Spleen (tissue), 7 donors: Measurements from ENCODE around the gene IFNL4.

ENCODE experiments used
- POLR2A ChIP-seq, 3 donors: fragments of 450-650 bp; IDR thresholded peaks; one replicate each; pipeline ENCODE4 v1.5.1; 2017; ENCODE audit warnings: antibody characterized with exemption in 3 of 3, mild to moderate bottlenecking in 1 of 3
- POLR2AphosphoS5 ChIP-seq, 3 donors: sonication (generic); formaldehyde crosslinking; IDR thresholded peaks; one replicate each; pipeline ENCODE4 v1.5.1; 2017; ENCODE audit warnings: antibody characterized with exemption in 3 of 3
- TF ChIP-seq, protein P1 (sequence below), 11 experiments: fragments of 200-600 bp in 7 of 11; fragments of 450-650 bp in 4 of 11; sonication (generic) in 4 of 11; IDR thresholded peaks in 8 of 11; conservative IDR thresholded peaks in 3 of 11; 1 replicate in 7 of 11; 2 replicates in 4 of 11; pipeline versions ENCODE4 v1.4.0 to v1.8.0; 2016 to 2021; ENCODE audit warnings: antibody characterized with exemption in 11 of 11, inconsistent platforms in 4 of 11, mild to moderate bottlenecking in 1 of 11
- donor health status: DM: no; HTN: no; CAD: no; lungs with moderate emphysema.
- donor health status: DM: no; HTN: no; CAD: no.
- donor health status: DM: no; HTN: no; CAD: no.

DNA sequence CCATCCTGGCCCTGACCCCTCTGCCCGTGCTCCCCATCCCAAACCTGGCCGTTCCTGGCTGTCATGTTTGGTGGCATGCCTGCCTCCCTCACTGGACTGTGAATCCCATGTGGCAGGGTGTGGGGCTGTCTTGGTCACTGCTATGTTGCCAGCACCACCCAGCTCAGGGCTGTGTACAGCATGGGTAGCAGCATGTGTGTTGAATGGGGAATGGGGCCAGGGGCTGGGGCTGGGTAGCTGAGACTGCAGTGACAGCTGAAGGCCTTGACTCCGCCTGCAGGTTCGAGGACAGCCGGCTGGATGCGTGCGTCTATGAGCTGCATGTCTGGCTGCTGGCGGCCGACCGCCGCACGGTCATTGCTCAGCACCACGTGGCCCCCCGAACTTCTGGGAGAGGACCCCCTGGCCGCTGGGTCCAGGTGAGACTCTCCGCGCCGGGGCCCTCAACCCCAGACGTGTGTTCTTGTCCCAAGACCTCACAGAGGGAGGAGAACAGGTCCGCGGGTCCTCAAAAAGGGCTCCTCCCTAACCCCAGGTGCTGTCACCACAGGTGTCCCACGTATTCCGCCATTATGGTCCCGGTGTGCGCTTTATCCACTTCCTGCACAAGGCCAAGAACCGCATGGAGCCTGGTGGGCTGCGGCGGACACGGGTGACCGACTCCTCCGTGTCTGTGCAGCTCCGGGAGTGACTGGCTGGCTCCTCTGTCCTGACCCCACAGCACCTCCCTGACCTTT is 48.4 kb downstream of the IFNL4 start:
- TF ChIP-seq POLR2A (IDR thresholded peaks at IDR 0.05) (no peak), POLR2AphosphoS5 (IDR thresholded peaks at IDR 0.05) (no peak)
- TF ChIP-seq, protein P1, sequence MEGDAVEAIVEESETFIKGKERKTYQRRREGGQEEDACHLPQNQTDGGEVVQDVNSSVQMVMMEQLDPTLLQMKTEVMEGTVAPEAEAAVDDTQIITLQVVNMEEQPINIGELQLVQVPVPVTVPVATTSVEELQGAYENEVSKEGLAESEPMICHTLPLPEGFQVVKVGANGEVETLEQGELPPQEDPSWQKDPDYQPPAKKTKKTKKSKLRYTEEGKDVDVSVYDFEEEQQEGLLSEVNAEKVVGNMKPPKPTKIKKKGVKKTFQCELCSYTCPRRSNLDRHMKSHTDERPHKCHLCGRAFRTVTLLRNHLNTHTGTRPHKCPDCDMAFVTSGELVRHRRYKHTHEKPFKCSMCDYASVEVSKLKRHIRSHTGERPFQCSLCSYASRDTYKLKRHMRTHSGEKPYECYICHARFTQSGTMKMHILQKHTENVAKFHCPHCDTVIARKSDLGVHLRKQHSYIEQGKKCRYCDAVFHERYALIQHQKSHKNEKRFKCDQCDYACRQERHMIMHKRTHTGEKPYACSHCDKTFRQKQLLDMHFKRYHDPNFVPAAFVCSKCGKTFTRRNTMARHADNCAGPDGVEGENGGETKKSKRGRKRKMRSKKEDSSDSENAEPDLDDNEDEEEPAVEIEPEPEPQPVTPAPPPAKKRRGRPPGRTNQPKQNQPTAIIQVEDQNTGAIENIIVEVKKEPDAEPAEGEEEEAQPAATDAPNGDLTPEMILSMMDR (IDR thresholded peaks at IDR 0.05 in 8 of 11, conservative IDR thresholded peaks at IDR 0.05 in 3 of 11) = no peak
